GM21528 (cell line): ENCODE data around the gene APOOL.
"Not testable (repeated sequence)": the region's sequence is repeated elsewhere in the genome, so short reads cannot be mapped to it uniquely, and the experiment has no call there.

Source experiments
- ATAC-seq: cut with Tn5 transposase; IDR thresholded peaks from one replicate; pipeline ENCODE4 v1.9.1; 2021; ENCODE audit warnings: mild to moderate bottlenecking, moderate library complexity; ENCODE audit not compliant: unreplicated experiment, low FRiP score

APOOL gene

GRCh38 chrX:85065512-85066198 is 62.0 kb downstream of the APOOL start:
- no peak for ATAC-seq

GRCh38 chrX:85077247-85077646 is 73.6 kb downstream of the APOOL start:
- ATAC-seq: not testable (repeated sequence)

DNA sequence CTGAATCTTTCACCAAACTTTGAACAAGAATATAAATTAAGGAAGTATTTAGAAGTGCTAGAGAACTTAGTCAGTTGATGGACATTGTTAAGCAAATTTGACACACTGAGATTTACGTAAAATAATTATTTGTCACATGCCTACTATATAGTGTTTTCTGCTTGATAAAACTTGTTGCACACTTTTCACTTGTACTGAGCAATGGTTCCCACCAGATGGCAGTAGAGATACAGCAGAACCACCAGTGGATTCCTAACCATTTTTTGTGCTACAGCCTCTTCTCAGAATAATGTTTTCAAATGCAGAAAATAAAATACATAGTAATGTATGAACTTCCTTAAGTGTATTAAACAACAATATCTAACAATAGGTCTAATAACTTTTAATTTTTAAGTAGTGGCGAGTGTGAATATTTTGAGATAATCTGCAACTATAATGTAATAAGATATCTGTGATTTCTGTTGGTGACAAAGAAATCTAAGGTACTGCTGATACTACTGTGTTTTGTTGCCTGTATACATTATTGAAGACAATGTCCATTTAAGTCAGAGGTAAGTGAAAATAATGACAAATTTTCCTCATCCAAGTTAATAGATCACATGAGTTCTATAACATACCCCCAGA is 81.2 kb downstream of the APOOL start:
- peak; percentile 70 for ATAC-seq

GRCh38 chrX:85089321-85089840 is 85.7 kb downstream of the APOOL start:
- ATAC-seq: no peak

DNA sequence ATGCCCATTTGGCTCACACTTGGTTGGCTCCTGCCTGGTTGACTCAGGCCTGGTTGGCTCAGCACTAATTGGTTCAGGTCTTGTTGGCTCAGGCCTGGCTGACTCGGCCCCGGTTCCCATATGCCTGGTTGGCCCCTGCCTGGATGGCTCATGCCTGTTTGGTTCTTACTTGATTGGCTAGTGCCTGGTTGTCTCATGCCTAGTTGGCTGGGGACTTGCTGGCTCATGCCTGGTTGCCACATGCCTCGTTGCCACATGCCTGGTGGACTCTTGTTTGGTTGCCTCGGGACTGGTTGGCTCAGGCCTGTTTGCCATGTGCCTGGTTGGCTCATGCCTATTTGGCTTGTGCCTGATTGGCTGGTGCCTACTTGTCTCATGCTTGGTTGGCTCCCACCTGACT is 103.7 kb downstream of the APOOL start:
- ATAC-seq: no peak

DNA sequence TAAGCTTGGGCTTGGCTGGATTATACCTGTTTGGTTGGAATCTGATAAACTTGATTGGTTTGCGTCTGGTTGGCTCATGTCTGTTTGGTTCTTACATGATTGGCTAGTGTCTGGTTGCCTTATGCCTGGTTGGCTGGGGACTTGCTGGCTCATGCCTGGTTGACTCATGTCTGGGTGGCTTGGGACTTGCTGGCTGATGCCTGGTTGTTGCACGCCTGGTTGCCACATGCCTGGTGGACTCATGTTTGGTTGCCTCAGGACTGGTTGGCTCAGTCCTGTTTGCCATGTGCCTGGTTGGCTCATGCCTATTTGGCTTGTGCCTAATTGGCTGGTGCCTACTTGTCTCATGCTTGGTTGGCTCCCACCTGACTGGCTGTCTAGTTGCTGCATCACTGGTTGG is 104.5 kb downstream of the APOOL start:
- no peak for ATAC-seq

- no peak for ATAC-seq
These were observed 105.6 kb downstream of the APOOL start for GRCh38 chrX:85109235-85109634.

DNA sequence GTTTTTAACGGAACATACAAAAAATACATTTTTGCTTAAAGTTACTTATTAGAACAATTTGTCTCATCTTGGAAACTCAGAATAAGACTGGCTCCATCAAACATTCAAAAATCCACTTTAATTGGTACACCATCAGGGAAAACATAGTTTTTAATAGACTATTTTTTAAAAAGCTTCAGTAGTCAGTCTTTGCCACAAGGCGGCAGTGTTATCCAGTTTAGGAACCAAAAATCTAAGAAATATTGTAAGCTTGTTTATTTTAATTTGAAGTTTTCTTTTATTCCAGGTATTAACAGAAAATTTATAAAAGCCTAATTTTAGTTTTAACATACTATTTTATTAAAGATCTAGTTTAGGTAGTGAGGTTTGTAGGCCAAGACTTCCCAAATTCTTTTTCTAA is 107.7 kb downstream of the APOOL start:
- ATAC-seq: no peak

DNA sequence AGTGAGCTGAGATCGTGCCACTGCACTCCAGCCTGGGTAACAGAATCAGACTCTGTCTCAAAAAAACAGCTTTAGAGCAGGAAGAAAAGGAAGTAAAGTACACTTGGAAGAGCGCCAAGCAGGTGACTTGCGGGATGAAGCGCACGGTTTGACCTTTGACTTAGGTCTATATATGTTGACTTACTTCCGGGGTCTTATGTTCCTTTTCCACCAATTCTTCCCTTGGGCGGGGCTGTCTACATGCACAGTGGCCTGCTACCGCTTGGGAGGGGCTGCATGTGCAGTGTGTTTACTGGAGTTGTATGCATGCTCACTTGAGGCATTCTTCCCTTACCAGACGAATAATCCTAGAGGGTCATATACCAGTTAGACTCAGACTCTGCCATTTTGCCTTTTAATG is 108.6 kb downstream of the APOOL start:
- no peak for ATAC-seq

GRCh38 chrX:85113746-85114145 is 110.1 kb downstream of the APOOL start:
- no peak for ATAC-seq

DNA sequence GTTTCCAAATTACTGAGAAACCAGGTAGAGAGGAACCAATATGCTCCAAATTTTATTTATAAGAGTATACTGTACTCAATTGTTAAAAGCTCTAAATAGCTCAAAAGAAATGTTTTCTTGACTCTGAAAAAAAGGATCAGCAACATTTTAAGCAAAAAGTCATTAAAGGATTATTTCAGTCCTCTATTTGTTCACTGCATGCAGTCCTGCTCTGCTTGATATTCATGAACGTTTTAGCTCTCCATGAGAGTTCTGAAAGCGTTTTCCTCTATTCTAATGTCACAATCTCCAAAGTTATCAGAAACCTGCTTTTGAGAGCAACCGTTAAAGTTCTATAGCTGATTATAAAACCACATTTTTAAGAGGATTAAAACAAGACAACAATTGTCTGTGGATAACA is 110.5 kb downstream of the APOOL start:
- ATAC-seq: no peak

- no peak for ATAC-seq
These were observed 111.1 kb downstream of the APOOL start for GRCh38 chrX:85114776-85115175.

GRCh38 chrX:85115252-85115651 is 111.6 kb downstream of the APOOL start:
- no peak for ATAC-seq

GRCh38 chrX:85136409-85136808 is 132.7 kb downstream of the APOOL start:
- ATAC-seq: no peak

DNA sequence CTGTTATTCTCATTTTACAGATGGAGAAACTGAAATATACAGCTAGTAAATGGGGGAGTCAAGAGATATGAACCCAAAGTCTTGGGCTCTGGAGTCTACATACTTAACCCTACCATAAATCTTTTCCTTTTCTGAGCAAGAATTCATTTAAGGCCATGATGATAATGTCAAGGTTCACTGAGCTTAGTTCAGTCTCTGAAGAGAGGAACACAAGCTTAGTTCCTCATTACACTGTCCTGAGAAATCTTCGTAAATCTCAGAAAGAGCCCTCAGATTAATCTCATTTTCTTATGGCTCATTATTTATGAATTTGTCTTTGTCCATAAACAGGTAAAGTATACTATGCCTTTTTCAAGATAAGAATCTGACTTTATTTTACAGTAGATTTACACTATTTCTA is 135.7 kb downstream of the APOOL start:
- ATAC-seq: no peak

GRCh38 chrX:85140964-85141363 is 137.3 kb downstream of the APOOL start:
- ATAC-seq: no peak
